Muscle layer of duodenum (tissue), 2 donors: ENCODE results near the gene RALY.
A peak's percentile ranks its signal among the peaks of the same experiment; 100 is the strongest.

Source experiments
- H3K27ac ChIP-seq: one replicate; pipeline ENCODE4 v1.7.0; 2013; ENCODE audit warnings: mild to moderate bottlenecking, low read length
- H3K27me3 ChIP-seq: one replicate; pipeline ENCODE4 v1.7.0; 2013; ENCODE audit warnings: low read depth, mild to moderate bottlenecking, control low read depth, low read length
- H3K36me3 ChIP-seq, 2 donors: one replicate each; pipeline ENCODE4 v1.7.0; 2013; ENCODE audit warnings: low read length in 2 of 2, control low read depth in 1 of 2, mild to moderate bottlenecking in 1 of 2; ENCODE audit not compliant: insufficient read depth in 2 of 2, control insufficient read depth in 1 of 2
- H3K4me1 ChIP-seq, 2 donors: one replicate each; pipeline ENCODE4 v1.7.0; 2013; ENCODE audit warnings: low read length in 2 of 2, mild to moderate bottlenecking in 2 of 2, control low read depth in 1 of 2, moderate library complexity in 1 of 2; ENCODE audit not compliant: insufficient read depth in 2 of 2, control insufficient read depth in 1 of 2
- H3K4me3 ChIP-seq, 2 donors: one replicate each; pipeline ENCODE4 v1.7.0; 2013; ENCODE audit warnings: low read length in 2 of 2, low read depth in 1 of 2, mild to moderate bottlenecking in 1 of 2
- H3K9me3 ChIP-seq, 2 donors: one replicate each; pipeline ENCODE4 v1.7.0; 2013; ENCODE audit warnings: low read length in 2 of 2, control low read depth in 1 of 2, mild to moderate bottlenecking in 1 of 2; ENCODE audit not compliant: control insufficient read depth in 1 of 2
- donor health status: healthy.

Gene RALY

DNA sequence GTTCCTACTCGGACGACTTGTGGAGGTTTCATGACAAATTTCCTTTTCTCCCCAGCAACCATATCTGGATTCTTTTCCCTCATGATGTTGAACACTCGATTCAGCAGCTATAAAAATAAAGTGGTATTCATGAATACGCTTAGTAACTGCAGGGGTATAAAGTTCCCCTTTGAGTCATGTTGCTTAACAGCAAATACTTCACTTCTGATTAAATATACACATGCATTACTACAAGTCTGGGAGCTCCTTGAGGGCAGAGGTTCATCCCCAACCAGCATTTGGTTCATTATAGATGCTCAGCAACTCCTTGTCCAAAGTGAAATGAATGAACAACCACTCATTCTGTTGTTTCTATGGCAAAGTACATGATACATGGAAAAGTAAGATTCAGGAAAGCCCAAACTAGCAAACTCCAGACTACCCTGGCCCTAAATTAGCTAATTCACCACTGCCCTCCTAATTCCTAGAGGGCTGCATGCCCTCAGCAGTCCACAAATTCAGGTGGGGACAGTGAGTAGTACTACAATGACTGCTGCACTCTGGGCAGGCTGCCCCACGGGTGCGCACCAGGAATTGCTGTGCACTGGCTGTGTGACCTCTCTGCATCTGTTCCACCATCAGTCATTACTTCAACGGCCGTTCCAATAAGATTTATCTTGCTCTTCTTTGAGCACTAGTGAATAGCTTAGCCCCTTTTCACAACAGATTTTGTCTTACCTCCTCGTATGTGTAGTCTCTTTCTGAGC lies 103.2 kb downstream of the RALY start:
- Histone ChIP-seq H3K4me3 (no peak overlapping the region), H3K27ac (no peak overlapping the region), H3K4me1 (no peaks in the 10 kb centered on the region), H3K27me3 (no peaks in the 10 kb centered on the region), H3K36me3 (peaks cover 54 to 67% of the 10 kb centered on the region in 2 donors), H3K9me3 (no peaks in the 10 kb centered on the region)

- Histone ChIP-seq H3K27me3 (no peaks in the 10 kb centered on the region), H3K27ac (no peak overlapping the region), H3K4me3 (no peak overlapping the region), H3K4me1 (no peaks in the 10 kb centered on the region), H3K36me3 (peaks cover 54 to 65% of the 10 kb centered on the region in 2 donors), H3K9me3 (no peaks in the 10 kb centered on the region)
Measured at GRCh38 chr20:34098570-34098969, 104.9 kb downstream of the RALY start.

DNA sequence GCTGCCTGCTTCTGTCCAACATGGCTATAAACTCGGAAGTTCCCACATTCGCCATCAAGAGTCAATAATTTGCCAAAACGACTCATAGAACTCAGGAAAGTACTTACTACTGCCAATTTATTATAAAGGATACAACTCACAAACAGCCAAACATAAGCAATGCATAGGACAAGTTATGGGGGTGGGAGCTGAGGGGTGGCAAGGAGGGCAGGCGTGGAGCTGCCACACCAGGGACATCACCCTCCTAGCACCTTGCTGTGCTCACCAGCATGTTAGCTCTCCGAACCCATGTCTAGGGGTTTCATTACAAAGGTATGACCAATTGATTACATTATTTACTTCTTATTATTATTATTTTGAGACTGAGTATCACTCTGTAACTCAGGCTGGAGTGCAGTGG lies 106.0 kb downstream of the RALY start:
- Histone ChIP-seq H3K9me3 (no peaks in the 10 kb centered on the region), H3K36me3 (peaks cover 60 to 69% of the 10 kb centered on the region in 2 donors), H3K4me3 (no peak overlapping the region), H3K4me1 (no peaks in the 10 kb centered on the region), H3K27me3 (no peaks in the 10 kb centered on the region), H3K27ac (no peak overlapping the region)

DNA sequence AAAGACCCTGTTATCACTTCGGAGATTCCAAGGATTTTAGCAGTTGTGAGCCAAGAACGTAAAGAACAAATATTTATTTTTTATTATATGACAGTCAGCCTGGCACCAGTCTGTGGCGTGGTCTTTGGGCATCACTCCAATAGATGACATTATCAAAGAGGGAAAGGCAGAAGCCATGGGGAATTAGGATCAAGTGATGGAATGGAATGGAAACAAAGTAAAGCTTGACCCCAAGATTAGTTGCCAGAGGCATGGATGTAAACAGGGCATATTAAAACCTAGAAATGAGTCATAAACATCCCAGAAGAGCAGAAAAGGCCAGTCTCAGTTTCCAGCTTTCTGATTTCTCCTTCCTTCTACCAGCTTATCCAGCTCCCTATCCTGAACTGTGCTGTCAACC lies 106.9 kb downstream of the RALY start:
- Histone ChIP-seq H3K27ac (no peak overlapping the region), H3K36me3 (peaks cover 64 to 67% of the 10 kb centered on the region in 2 donors), H3K4me1 (peaks cover 0 to 5% of the 10 kb centered on the region in 2 donors), H3K4me3 (no peak overlapping the region), H3K27me3 (no peaks in the 10 kb centered on the region), H3K9me3 (no peaks in the 10 kb centered on the region)

- Histone ChIP-seq H3K9me3 (no peaks in the 10 kb centered on the region), H3K36me3 (peaks cover 48 to 49% of the 10 kb centered on the region in 2 donors), H3K4me3 (no peak overlapping the region), H3K27me3 (no peaks in the 10 kb centered on the region), H3K4me1 (peaks cover 0 to 5% of the 10 kb centered on the region in 2 donors), H3K27ac (no peak overlapping the region)
Measured at GRCh38 chr20:34102342-34102741, 108.6 kb downstream of the RALY start.

DNA sequence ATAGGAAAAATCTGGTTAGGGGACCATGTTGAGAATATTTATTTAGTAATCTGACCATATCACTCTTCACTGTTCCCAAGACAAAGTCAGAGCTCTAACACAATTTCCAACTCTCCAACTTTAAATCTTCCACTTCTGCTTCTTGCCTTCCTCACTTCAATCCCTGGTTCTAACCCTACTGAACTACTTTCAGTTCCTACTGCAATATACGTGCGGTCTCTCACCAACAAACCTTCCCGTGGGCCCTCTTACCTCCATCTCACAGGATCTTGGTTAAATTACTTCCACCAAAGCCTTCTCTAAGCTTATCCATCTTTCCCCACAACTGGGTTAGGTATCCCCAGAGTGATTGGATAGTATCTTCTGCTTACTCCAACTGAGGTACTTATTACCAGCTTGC lies 110.3 kb downstream of the RALY start:
- H3K27me3 ChIP-seq = no peaks in the 10 kb centered on the region
- H3K36me3 ChIP-seq = peaks cover 43 to 49% of the 10 kb centered on the region in 2 donors
- no peak overlapping the region for H3K4me3 ChIP-seq
- peaks cover 0 to 14% of the 10 kb centered on the region in 2 donors for H3K4me1 ChIP-seq
- no peaks in the 10 kb centered on the region for H3K9me3 ChIP-seq
- H3K27ac ChIP-seq = no peak overlapping the region

DNA sequence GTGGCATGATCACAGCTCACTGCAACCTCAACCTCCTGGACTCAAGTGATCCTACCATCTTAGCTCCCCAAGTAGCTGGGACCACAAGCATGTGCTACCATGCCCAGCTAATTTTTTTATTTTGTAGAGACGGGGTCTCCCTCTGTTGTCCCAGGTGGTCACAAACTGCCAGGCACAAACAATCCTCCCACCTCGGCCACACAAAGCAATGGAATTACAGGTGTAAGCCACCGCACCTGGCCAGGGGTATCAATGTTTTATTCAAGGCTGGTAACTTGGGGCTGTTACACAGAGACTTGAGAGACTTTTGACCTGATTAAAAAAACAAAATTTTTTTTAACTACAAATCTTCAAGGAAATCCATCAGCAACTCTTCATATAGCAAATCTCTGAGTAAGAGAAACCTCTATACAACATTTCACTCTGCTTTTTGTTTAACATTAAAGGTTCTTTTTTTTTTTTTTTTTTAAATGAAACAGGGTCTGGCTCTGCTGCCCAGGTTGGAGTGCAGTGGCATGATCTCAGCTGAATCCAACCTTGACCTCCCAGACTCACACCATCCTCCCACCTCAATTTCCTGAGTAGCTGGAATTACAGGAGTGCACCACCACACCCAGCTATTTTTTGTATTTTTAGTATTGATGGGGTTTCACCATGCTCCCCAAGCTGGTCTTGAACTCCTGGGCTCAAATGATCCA lies 112.4 kb downstream of the RALY start:
- H3K27me3 ChIP-seq = no peaks in the 10 kb centered on the region
- H3K27ac ChIP-seq = no peak overlapping the region
- no peak overlapping the region for H3K4me3 ChIP-seq
- H3K4me1 ChIP-seq = peaks cover 9 to 34% of the 10 kb centered on the region in 2 donors
- peaks cover 39 to 44% of the 10 kb centered on the region in 2 donors for H3K36me3 ChIP-seq
- H3K9me3 ChIP-seq = no peaks in the 10 kb centered on the region

DNA sequence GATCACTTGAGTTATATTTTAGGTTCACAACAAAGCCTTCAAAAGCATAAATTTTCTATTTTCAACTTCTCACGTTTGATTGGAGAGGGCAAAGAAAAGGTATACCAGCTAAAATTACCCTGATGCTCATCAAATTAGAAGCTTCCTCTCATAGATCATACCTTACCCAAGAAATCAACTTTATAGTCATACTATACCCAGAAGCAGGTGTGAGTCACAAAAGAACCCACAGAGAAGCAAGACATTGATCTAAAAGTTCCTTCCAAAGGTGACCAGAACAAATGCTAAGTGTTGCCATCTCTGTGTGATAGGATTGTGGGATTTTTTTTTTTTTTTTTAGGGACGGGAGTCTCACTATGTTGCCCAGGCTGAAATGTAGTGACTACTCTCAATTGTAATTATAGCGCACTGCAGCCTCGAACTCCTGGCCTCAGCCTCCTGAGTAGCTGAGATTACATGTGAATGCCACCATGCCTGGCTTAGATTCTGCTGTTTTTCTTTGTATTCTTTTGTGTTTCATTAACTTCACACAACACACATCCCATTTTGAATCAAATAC lies 115.0 kb downstream of the RALY start:
- peaks cover 23 to 31% of the 10 kb centered on the region in 2 donors for H3K36me3 ChIP-seq
- peaks cover 9 to 36% of the 10 kb centered on the region in 2 donors for H3K4me1 ChIP-seq
- no peak overlapping the region for H3K4me3 ChIP-seq
- H3K27ac ChIP-seq = no peak overlapping the region
- no peaks in the 10 kb centered on the region for H3K27me3 ChIP-seq
- no peaks in the 10 kb centered on the region for H3K9me3 ChIP-seq

- H3K27ac ChIP-seq = no peak overlapping the region
- H3K27me3 ChIP-seq = no peaks in the 10 kb centered on the region
- no peaks in the 10 kb centered on the region for H3K9me3 ChIP-seq
- no peak overlapping the region for H3K4me3 ChIP-seq
- H3K4me1 ChIP-seq = peaks cover 9 to 36% of the 10 kb centered on the region in 2 donors
- peaks cover 17 to 24% of the 10 kb centered on the region in 2 donors for H3K36me3 ChIP-seq
Measured at GRCh38 chr20:34109442-34109841, 115.7 kb downstream of the RALY start.

DNA sequence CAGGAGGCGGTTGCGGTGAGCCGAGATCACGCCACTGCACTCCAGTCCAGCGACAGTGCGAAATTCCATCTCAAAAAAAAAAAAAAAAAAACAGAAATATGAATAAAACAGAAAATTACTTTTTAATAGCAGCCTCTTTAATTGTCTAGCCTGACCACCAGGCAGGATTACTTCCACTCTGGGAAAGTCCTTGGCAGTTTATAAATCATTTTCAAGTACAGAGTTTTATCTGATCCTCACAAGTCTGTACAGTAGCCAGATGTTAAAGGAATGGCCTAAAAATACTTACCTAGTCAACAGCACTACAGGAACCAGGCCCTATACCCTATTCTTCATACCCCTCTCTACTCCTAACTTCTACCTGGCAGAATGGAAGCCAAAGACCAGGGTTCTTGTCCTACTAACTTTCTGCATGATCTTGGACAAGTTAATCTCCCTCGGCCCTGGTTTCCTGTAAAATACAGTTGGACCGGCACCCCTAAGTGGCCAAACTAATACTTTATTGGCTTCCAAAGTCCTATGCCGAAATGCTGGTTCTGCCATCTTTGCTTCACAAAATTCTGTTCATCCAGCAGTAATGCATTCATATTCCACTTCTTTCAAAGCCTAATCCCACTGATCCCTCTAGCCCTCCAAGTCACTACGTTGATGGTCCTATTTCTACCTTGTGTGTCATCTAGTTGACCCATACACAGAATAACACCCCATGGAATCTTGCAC lies 116.5 kb downstream of the RALY start:
- peaks cover 10 to 16% of the 10 kb centered on the region in 2 donors for H3K36me3 ChIP-seq
- peaks cover 9 to 33% of the 10 kb centered on the region in 2 donors for H3K4me1 ChIP-seq
- no peaks in the 10 kb centered on the region for H3K27me3 ChIP-seq
- H3K9me3 ChIP-seq = no peaks in the 10 kb centered on the region
- peak overlapping the region; percentile 98 for H3K27ac ChIP-seq
- peak overlapping the region; percentile 79 to 91 for H3K4me3 ChIP-seq
